Transverse colon (tissue), 4 donors: ENCODE measurements around the gene MCF2L2. TPM values are rescaled to one million over a fixed set of nuclear protein-coding genes. Genes with fewer than 3 reads are reported as not detected.
A peak's percentile ranks its signal among the peaks of the same experiment; 100 is the strongest.
"Not testable (repeated sequence)": the region's sequence is repeated elsewhere in the genome, so short reads cannot be mapped to it uniquely, and the experiment has no call there.

Source experiments
- DNase-seq: peaks from one replicate; pipeline ENCODE4 v3.0.0-alpha.2; 2019
- H3K27ac ChIP-seq, 4 donors: fragments of 200-600 bp; sonication (generic); 2 replicates each; pipeline ENCODE4 v1.5.1; 2016 to 2018; ENCODE audit warnings: inconsistent platforms in 4 of 4
- H3K27me3 ChIP-seq: fragments of 200-600 bp; sonication (generic); 2 replicates; pipeline ENCODE4 v1.5.1; 2017; ENCODE audit warnings: inconsistent platforms
- H3K36me3 ChIP-seq, 4 donors: fragments of 200-600 bp; sonication (generic); 2 replicates each; pipeline ENCODE4 v1.5.1; 2017 to 2019; ENCODE audit warnings: inconsistent platforms in 4 of 4
- H3K4me1 ChIP-seq, 4 donors: fragments of 200-600 bp; sonication (generic); 2 replicates each; pipeline ENCODE4 v1.5.1; 2017 to 2020; ENCODE audit warnings: inconsistent platforms in 4 of 4
- H3K4me3 ChIP-seq, 4 donors: fragments of 200-600 bp; sonication (generic); 1 replicate in 1 of 4; 2 replicates in 3 of 4; pipeline versions ENCODE4 v1.5.1 to v1.6.1; 2017 to 2019; ENCODE audit warnings: inconsistent platforms in 4 of 4
- H3K9me3 ChIP-seq, 2 donors: fragments of 200-600 bp; sonication (generic); 2 replicates each; pipeline ENCODE4 v1.5.1; 2017 to 2019; ENCODE audit warnings: inconsistent platforms in 2 of 2
- EP300 ChIP-seq: sonication (generic); formaldehyde crosslinking; IDR thresholded peaks from one replicate; pipeline ENCODE4 v1.6.1; 2017; ENCODE audit warnings: antibody characterized with exemption, low read depth
- POLR2A ChIP-seq: fragments of 450-650 bp; IDR thresholded peaks from one replicate; pipeline ENCODE4 v1.6.1; 2016; ENCODE audit warnings: antibody characterized with exemption, mild to moderate bottlenecking, moderate library complexity
- POLR2AphosphoS5 ChIP-seq, 3 donors: sonication (generic); formaldehyde crosslinking; IDR thresholded peaks; one replicate each; pipeline ENCODE4 v1.6.1; 2016; ENCODE audit warnings: antibody characterized with exemption in 3 of 3
- WGBS, 2 donors: methylation state at CpG; one replicate each; pipeline ENCODE4 v1.1.5; 2018; ENCODE audit warnings: low coverage in 1 of 2; 5-methylcytosine and 5-hydroxymethylcytosine counted together
- in situ Hi-C, 4 donors: fragments of 200-750 bp; cut with MboI; loops; one replicate each; pipeline versions ENCODE4 v1.15.0 to v1.15.1; 2017; ENCODE audit warnings: low sequenced_read_pairs in 3 of 4, low pct_ligation_motif_present in 1 of 4, low pct_unique_long_range_greater_than_20kb in 1 of 4
- intact Hi-C: fragments of 100-400 bp; cut with DNase I; formaldehyde crosslinking; loops from one replicate; pipeline ENCODE4 v1.15.1; 2023; ENCODE audit warnings: low total_unique reads
- total RNA-seq, 4 donors: library from RNA; depleted of rRNA; stranded (reverse); fragments of >200 nt; gene quantifications; one replicate each; pipeline ENCODE4 v1.1.0, GENCODE V29; 2016
- TF ChIP-seq, protein P1 (sequence below), 5 experiments: fragments of 200-600 bp in 3 of 5; fragments of 450-650 bp in 2 of 5; sonication (generic) in 3 of 5; IDR thresholded peaks; 1 replicate in 2 of 5; 2 replicates in 3 of 5; pipeline ENCODE4 v1.5.1; 2016 to 2017; ENCODE audit warnings: antibody characterized with exemption in 5 of 5, inconsistent platforms in 3 of 5, mild to moderate bottlenecking in 2 of 5, moderate library complexity in 1 of 5

MCF2L2 gene
- total RNA-seq, 4 donors from 2014 or later, result 0.20 to 3.7 (median 2.0) TPM

DNA sequence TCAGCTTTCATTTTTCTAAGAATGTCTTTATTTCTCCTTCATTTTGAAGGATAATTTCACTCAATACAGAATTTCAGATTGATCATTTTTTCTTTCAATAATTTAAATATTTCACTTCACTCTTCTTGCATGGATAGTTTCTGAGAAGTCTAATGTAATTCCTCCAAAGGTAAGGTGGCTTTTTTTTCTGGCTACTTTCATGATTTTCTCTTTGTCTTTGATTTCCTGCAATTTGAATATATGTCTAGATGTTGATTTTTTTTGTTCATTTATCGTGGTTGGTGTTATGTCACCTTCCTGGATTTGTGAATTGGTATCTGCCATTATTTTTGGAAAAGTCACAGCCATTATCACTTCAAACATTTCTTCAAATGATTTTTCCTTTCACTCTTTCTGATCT lies 14.6 kb upstream of the MCF2L2 start:
- H3K9me3 ChIP-seq, result peaks cover 8 to 10% of the 10 kb centered on the region in 2 donors
- no peaks in the 10 kb centered on the region for H3K27me3 ChIP-seq
- no peak overlapping the region for H3K27ac ChIP-seq
- WGBS, 2 donors, result 75 to 94% methylated on average over 1 of the region's 1 CpG
- no peak overlapping the region for H3K4me3 ChIP-seq
- in situ Hi-C loops (no loop called here), intact Hi-C loops (no loop called here)
- H3K36me3 ChIP-seq, result no peaks in the 10 kb centered on the region
- TF ChIP-seq POLR2A (no peak), EP300 (no peak), POLR2AphosphoS5 (IDR thresholded peaks at IDR 0.05) (no peak)
- TF ChIP-seq, protein P1, sequence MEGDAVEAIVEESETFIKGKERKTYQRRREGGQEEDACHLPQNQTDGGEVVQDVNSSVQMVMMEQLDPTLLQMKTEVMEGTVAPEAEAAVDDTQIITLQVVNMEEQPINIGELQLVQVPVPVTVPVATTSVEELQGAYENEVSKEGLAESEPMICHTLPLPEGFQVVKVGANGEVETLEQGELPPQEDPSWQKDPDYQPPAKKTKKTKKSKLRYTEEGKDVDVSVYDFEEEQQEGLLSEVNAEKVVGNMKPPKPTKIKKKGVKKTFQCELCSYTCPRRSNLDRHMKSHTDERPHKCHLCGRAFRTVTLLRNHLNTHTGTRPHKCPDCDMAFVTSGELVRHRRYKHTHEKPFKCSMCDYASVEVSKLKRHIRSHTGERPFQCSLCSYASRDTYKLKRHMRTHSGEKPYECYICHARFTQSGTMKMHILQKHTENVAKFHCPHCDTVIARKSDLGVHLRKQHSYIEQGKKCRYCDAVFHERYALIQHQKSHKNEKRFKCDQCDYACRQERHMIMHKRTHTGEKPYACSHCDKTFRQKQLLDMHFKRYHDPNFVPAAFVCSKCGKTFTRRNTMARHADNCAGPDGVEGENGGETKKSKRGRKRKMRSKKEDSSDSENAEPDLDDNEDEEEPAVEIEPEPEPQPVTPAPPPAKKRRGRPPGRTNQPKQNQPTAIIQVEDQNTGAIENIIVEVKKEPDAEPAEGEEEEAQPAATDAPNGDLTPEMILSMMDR (IDR thresholded peaks at IDR 0.05), result no peak
- H3K4me1 ChIP-seq, result peaks cover 0 to 8% (median 1%) of the 10 kb centered on the region in 4 donors
- DNase-seq, result no peak

DNA sequence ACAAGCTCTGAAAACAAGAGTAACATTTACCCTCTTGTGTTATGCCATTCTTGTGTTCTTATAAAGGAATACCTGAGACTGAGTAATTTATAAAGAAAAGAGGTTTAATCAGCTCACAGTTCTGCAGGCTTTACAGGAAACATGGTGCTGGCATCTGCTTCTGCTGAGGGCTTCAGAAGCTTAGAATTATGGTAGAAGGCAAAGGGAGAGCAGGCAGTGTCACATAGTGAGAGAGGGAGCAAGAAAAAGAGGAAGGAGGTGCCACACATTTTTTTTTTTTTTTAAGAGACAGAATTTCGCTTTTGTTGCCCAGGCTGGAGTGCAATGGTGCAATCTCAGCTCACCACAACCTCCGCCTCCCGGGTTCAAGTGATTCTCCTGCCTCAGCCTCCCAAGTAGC lies 12.1 kb upstream of the MCF2L2 start:
- H3K27me3 ChIP-seq, DNase-seq, H3K9me3 ChIP-seq, H3K27ac ChIP-seq, intact Hi-C loops, H3K36me3 ChIP-seq, in situ Hi-C loops, H3K4me3 ChIP-seq, H3K4me1 ChIP-seq: not testable (repeated sequence)
- WGBS, 2 donors, result 90% methylated on average over 3 of the region's 3 CpGs; no CpG with 5 or more reads in 1 of the 2 donors

DNA sequence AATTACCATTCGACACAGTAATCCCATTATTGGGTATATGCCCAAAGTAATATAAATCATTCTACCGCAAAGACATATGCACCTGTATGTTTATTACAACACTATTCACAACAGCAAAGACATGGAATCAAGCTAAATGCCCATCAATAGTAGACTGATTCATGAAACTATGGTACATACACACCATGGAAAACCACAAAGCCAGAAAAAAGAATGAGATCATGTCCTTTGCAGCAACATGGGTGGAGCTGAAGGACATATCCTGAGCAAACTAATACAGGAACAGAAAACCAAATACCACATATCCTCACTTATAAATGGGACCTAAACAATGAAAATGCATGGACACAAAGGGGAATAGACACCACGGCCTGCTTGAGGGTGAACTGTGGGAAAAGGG lies 11.1 kb upstream of the MCF2L2 start:
- intact Hi-C loops, result no loop called here
- in situ Hi-C loops, result no loop called here
- 60 to 79% methylated on average over 3 of the region's 3 CpGs for WGBS, 2 donors

DNA sequence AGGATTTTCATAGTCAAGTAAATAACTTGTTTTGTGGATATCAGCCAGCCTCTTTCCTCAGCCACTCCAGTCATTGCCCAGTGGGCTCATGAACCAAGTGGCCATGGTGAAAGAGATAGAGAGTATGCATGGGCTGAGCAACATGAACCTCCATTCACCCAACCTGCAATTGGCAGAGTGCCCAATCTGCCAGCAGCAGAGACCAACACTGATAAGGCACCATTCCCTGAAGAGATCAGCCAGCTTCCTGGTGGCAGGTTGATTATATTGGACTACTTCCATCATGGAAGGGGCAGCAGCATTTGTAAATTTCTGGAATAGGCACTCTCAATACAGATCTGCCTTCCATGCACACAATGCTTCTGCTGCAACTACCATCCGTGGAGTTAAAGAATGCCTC lies 10.3 kb upstream of the MCF2L2 start:
- no peaks in the 10 kb centered on the region for H3K4me1 ChIP-seq
- DNase-seq, result peak; percentile 42
- intact Hi-C loops (no loop called here), in situ Hi-C loops (no loop called here)
- WGBS, 2 donors, result 83% methylated on average over 1 of the region's 1 CpG; no CpG with 5 or more reads in 1 of the 2 donors
- peaks cover 5 to 8% of the 10 kb centered on the region in 2 donors for H3K9me3 ChIP-seq
- H3K27me3 ChIP-seq, result no peaks in the 10 kb centered on the region
- no peak for TF ChIP-seq EP300
- H3K4me3 ChIP-seq, result no peak overlapping the region
- no peak overlapping the region for H3K27ac ChIP-seq
- H3K36me3 ChIP-seq, result no peaks in the 10 kb centered on the region

More for the DNA sequence above, 11.1 kb upstream of the MCF2L2 start:
- H3K27me3 ChIP-seq, result no peaks in the 10 kb centered on the region
- no peak overlapping the region for H3K27ac ChIP-seq
- H3K4me1 ChIP-seq, result no peaks in the 10 kb centered on the region
- H3K4me3 ChIP-seq, result no peak overlapping the region
- H3K9me3 ChIP-seq, result peaks cover 8 to 10% of the 10 kb centered on the region in 2 donors
- no peaks in the 10 kb centered on the region for H3K36me3 ChIP-seq
- DNase-seq, result no peak
- TF ChIP-seq POLR2AphosphoS5 (IDR thresholded peaks at IDR 0.05) (no peak), POLR2A (no peak)
- TF ChIP-seq, protein P1 (IDR thresholded peaks at IDR 0.05), result no peak

DNA sequence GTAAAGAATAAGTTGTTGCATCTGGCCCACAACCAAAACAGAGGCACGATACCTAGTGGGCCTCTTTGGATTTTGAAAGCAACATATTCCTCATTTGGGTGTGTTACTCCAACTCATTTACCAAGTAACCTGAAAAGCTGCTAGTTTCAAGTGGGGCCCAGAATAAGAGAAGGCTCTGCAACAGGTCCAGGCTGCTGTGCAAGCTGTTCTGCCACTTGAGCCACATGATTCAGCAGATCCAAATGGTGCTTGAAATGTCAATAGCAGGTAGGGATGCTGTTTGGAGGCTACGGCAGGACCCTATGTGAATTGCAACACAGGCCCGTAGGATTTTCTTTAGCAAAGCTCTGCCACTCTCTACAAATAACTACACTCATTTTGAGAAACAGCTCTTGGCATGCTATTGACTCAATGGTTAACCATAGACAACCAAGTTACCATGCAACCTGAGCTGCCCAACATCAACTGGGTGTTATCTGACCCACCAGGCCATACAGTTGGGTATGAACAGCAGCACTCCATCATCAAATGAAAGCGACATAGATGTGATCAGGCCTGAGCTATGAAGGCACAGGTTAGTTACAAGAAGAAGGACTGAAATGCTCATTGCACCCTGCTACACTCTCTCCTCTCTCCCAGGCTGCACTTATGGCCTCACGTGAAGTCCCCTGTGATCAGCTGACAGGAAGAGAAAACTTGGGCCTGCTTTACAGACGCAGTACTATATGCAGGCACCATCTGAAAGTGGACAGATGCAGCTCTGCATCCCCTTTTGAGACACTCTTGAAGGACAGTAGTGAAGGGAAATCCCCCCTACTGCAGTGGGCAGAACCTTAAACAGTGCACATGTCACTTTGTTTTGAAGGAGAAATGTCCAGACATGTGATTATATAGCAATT lies 9.5 kb upstream of the MCF2L2 start:
- H3K36me3 ChIP-seq, result no peaks in the 10 kb centered on the region
- intact Hi-C loops (no loop called here), in situ Hi-C loops (no loop called here)
- DNase-seq, result no peak
- no peaks in the 10 kb centered on the region for H3K4me1 ChIP-seq
- no peak overlapping the region for H3K27ac ChIP-seq
- TF ChIP-seq POLR2A (no peak), POLR2AphosphoS5 (IDR thresholded peaks at IDR 0.05) (no peak), EP300 (no peak)
- TF ChIP-seq, protein P1 (IDR thresholded peaks at IDR 0.05), result no peak
- H3K27me3 ChIP-seq, result peaks cover under 1% of the 10 kb centered on the region
- WGBS, 2 donors, result 63 to 78% methylated on average over 1 to 6 of the region's 6 CpGs
- no peak overlapping the region for H3K4me3 ChIP-seq
- peaks cover 0 to under 1% of the 10 kb centered on the region in 2 donors for H3K9me3 ChIP-seq
